NB4 (cell line): ENCODE measurements around the gene CHD2.

Experiments
- MYC ChIP-seq: IDR thresholded peaks from 2 replicates; pipeline ENCODE4 v1.6.1; 2011; ENCODE audit warnings: low read depth, low read length
- POLR2A ChIP-seq: IDR thresholded peaks from 2 replicates; pipeline ENCODE4 v1.6.1; 2011; ENCODE audit warnings: mild to moderate bottlenecking; ENCODE audit not compliant: insufficient read length; ENCODE audit errors: extremely low read depth
- TF ChIP-seq, protein P1 (sequence below): IDR thresholded peaks from one replicate; pipeline ENCODE4 v1.5.1; 2012; ENCODE audit warnings: low read depth, low read length

DNA sequence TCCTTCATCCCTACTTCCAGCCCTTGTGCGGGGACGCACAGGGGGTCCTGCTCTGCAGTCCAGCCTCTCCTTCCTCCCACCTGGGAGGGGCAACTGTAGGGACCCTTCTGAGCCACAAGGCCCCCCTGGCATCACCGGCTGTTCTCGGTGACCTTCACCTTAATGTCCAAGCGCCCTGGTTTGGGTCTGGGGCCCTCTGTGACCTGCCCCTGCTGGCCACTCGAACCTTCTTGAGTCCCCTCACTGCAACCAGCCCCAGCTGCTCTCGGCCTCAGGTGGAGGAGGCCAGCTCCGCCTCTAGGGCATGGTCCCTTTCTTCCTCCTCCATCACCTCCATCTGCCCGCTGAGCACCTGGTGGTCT, 131.0 kb downstream of the CHD2 start:
- TF ChIP-seq, protein P1, sequence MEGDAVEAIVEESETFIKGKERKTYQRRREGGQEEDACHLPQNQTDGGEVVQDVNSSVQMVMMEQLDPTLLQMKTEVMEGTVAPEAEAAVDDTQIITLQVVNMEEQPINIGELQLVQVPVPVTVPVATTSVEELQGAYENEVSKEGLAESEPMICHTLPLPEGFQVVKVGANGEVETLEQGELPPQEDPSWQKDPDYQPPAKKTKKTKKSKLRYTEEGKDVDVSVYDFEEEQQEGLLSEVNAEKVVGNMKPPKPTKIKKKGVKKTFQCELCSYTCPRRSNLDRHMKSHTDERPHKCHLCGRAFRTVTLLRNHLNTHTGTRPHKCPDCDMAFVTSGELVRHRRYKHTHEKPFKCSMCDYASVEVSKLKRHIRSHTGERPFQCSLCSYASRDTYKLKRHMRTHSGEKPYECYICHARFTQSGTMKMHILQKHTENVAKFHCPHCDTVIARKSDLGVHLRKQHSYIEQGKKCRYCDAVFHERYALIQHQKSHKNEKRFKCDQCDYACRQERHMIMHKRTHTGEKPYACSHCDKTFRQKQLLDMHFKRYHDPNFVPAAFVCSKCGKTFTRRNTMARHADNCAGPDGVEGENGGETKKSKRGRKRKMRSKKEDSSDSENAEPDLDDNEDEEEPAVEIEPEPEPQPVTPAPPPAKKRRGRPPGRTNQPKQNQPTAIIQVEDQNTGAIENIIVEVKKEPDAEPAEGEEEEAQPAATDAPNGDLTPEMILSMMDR, result no peak
- TF ChIP-seq POLR2A (no peak), MYC (no peak)
